HepG2 (cell line): ENCODE measurements around the gene SAP25. TPM values are rescaled to one million over a fixed set of nuclear protein-coding genes. Genes with fewer than 3 reads are reported as not detected.
A peak's percentile ranks its signal among the peaks of the same experiment; 100 is the strongest.

Source experiments
- BCL3 ChIP-seq: sonication (generic); formaldehyde crosslinking; IDR thresholded peaks from 2 replicates; pipeline ENCODE4 v1.5.1; 2020; ENCODE audit warnings: mild to moderate bottlenecking, missing genetic modification reagents, moderate library complexity
- CAMTA2 ChIP-seq: sonication (generic); formaldehyde crosslinking; IDR thresholded peaks from 2 replicates; pipeline ENCODE4 v1.4.0; 2020; ENCODE audit warnings: mild to moderate bottlenecking, missing genetic modification reagents, borderline replicate concordance
- CREM ChIP-seq, 2 experiments: sonication (generic) in 1 of 2; formaldehyde crosslinking in 1 of 2; IDR thresholded peaks; 2 replicates each; pipeline versions ENCODE4 v1.4.0 to v1.6.1; 2016 to 2020; ENCODE audit warnings: antibody characterized with exemption in 1 of 2, mild to moderate bottlenecking in 1 of 2, missing genetic modification reagents in 1 of 2
- NR1H2 ChIP-seq: sonication (generic); formaldehyde crosslinking; IDR thresholded peaks from 2 replicates; pipeline ENCODE4 v1.8.1; 2022; ENCODE audit warnings: low read depth, missing genetic modification reagents, borderline replicate concordance
- POLR2AphosphoS5 ChIP-seq: IDR thresholded peaks from 2 replicates; pipeline ENCODE4 v1.6.1; 2012; ENCODE audit warnings: low read depth, low read length
- SNAPC2 ChIP-seq: sonication (generic); formaldehyde crosslinking; IDR thresholded peaks from 2 replicates; pipeline ENCODE4 v1.8.1; 2022; ENCODE audit warnings: mild to moderate bottlenecking, missing genetic modification reagents
- TEAD3 ChIP-seq: optimal IDR thresholded peaks from 2 replicates; pipeline ENCODE3; 2016; ENCODE audit warnings: borderline replicate concordance
- TFE3 ChIP-seq: IDR thresholded peaks from 2 replicates; pipeline ENCODE4 v1.6.1; 2016
- ZBTB3 ChIP-seq: sonication (generic); formaldehyde crosslinking; IDR thresholded peaks from 2 replicates; pipeline ENCODE4 v1.4.0; 2020; ENCODE audit warnings: low read depth, mild to moderate bottlenecking, moderate library complexity, missing genetic modification reagents, borderline replicate concordance
- ZBTB43 ChIP-seq: sonication (generic); formaldehyde crosslinking; conservative IDR thresholded peaks from 2 replicates; pipeline ENCODE4 v1.4.0; 2020; ENCODE audit warnings: missing genetic modification reagents
- ZNF121 ChIP-seq: sonication (generic); formaldehyde crosslinking; IDR thresholded peaks from 2 replicates; pipeline ENCODE4 v1.5.0; 2020; ENCODE audit warnings: mild to moderate bottlenecking, missing genetic modification reagents
- ZNF296 ChIP-seq: sonication (generic); formaldehyde crosslinking; conservative IDR thresholded peaks from 2 replicates; pipeline ENCODE4 v1.5.0; 2020; ENCODE audit warnings: mild to moderate bottlenecking, missing genetic modification reagents
- ZNF484 ChIP-seq: sonication (generic); formaldehyde crosslinking; IDR thresholded peaks from 2 replicates; pipeline ENCODE4 v1.5.1; 2020; ENCODE audit warnings: mild to moderate bottlenecking, low read depth, missing genetic modification reagents, borderline replicate concordance
- ZNF570 ChIP-seq: sonication (generic); formaldehyde crosslinking; IDR thresholded peaks from 2 replicates; pipeline ENCODE4 v1.4.0; 2020; ENCODE audit warnings: mild to moderate bottlenecking, missing genetic modification reagents, borderline replicate concordance
- polyA plus RNA-seq, 8 experiments: library from polyadenylated mRNA; depleted of rRNA in 3 of 8; stranded (reverse) in 7 of 8; unstranded in 1 of 8; fragments of >200 nt; fragmentation: Illumina TruSeq in 4 of 8; extraction: Trizol in 4 of 8; gene quantifications; 2 replicates each; pipeline versions ENCODE4 v1.2.1 to v1.2.3, GENCODE V29; 2011 to 2016; ENCODE audit warnings: low read depth in 4 of 8, missing spikeins in 1 of 8, mixed read lengths in 1 of 8; ENCODE audit not compliant: insufficient read depth in 1 of 8
- total RNA-seq, 5 experiments: library from RNA; depleted of rRNA; stranded (reverse); fragments of >200 nt; fragmentation: Illumina TruSeq; extraction: Trizol; gene quantifications; 2 replicates each; pipeline ENCODE4 v1.2.3, GENCODE V29; 2016; ENCODE audit warnings: low read depth in 1 of 5
- TF ChIP-seq, protein P1 (sequence below): sonication (generic); formaldehyde crosslinking; IDR thresholded peaks from 2 replicates; pipeline ENCODE4 v1.4.0; 2020; ENCODE audit warnings: missing genetic modification reagents; ENCODE audit errors: not compliant biosample characterization
- TF ChIP-seq, protein P2 (sequence below): sonication (generic); formaldehyde crosslinking; IDR thresholded peaks from 2 replicates; pipeline ENCODE4 v1.4.0; 2020; ENCODE audit warnings: missing genetic modification reagents, mild to moderate bottlenecking, borderline replicate concordance
- TF ChIP-seq, protein P3 (sequence below): sonication (generic); formaldehyde crosslinking; IDR thresholded peaks from 2 replicates; pipeline ENCODE4 v1.4.0; 2020; ENCODE audit warnings: mild to moderate bottlenecking, missing genetic modification reagents
- TF ChIP-seq, protein P4 (sequence below): IDR thresholded peaks from 2 replicates; pipeline ENCODE4 v1.6.1; 2016; ENCODE audit warnings: control low read depth

SAP25 gene
- total and polyA plus RNA-seq, 2 of the 13 experiments (the other 11 are each of a cell fraction or from before 2014, with no cell fraction given) = 0.15 to 0.20 TPM

DNA sequence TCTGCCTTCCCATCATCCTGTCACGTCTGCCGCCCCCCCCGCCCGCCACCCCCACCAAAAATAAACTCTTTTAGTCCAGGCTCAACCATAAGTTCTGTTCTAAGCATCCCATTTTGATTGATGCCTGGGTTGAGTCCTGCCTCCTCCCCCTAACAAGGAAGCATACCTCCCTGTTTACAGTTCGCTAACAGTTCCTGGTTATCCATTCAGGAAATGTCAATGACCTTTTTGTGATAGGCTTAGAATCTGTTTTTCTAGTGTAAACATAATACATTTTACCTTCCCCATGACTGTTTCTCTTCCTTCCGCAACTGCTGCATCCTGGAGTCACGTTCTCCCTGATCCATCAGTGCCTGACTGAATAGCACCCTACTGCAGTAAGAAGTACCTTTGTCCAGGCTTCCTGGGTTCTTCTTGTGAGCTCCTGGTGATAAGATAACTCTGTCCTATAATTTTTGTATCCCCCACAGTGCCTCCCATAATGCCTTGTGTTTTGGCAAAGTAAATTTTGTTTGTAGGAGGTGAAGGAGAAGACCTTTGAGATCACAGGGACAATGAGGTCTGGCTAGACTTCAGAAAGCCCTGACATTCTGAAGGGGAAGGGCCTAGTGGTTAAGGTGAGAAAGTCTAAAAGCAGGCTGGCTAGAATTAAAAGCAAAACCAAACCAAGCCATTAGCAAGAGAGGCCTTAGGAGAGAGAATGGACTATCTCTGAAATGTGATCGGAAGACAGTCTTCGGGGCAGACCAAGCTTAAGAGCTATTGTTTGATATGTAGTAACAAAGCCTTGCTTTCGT, 27.4 kb downstream of the SAP25 start (continued):
- TF ChIP-seq ZNF570 (CRISPR knock-in tag) (no peak), ZBTB3 (CRISPR knock-in tag) (no peak), TFE3 (CRISPR knock-in tag) (peak; percentile 86), ZNF121 (CRISPR knock-in tag) (no peak), NR1H2 (CRISPR knock-in tag) (no peak), ZNF484 (CRISPR knock-in tag) (no peak), CREM (IDR thresholded peaks at IDR 0.05) (peak; percentile 78), CREM (CRISPR knock-in tag; IDR thresholded peaks at IDR 0.05) (no peak), POLR2AphosphoS5 (peak; percentile 69), SNAPC2 (peak; percentile 32; the same call in 1 of the 2 replicates), ZBTB43 (CRISPR knock-in tag) (peak; percentile 29; the same call in 1 of the 2 replicates), TEAD3 (CRISPR knock-in tag) (peak; percentile 72), CAMTA2 (no peak), BCL3 (no peak), ZNF296 (CRISPR knock-in tag) (no peak)
- TF ChIP-seq, protein P1, sequence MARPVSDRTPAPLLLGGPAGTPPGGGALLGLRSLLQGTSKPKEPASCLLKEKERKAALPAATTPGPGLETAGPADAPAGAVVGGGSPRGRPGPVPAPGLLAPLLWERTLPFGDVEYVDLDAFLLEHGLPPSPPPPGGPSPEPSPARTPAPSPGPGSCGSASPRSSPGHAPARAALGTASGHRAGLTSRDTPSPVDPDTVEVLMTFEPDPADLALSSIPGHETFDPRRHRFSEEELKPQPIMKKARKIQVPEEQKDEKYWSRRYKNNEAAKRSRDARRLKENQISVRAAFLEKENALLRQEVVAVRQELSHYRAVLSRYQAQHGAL (CRISPR knock-in tag) = no peak
- TF ChIP-seq, protein P2, sequence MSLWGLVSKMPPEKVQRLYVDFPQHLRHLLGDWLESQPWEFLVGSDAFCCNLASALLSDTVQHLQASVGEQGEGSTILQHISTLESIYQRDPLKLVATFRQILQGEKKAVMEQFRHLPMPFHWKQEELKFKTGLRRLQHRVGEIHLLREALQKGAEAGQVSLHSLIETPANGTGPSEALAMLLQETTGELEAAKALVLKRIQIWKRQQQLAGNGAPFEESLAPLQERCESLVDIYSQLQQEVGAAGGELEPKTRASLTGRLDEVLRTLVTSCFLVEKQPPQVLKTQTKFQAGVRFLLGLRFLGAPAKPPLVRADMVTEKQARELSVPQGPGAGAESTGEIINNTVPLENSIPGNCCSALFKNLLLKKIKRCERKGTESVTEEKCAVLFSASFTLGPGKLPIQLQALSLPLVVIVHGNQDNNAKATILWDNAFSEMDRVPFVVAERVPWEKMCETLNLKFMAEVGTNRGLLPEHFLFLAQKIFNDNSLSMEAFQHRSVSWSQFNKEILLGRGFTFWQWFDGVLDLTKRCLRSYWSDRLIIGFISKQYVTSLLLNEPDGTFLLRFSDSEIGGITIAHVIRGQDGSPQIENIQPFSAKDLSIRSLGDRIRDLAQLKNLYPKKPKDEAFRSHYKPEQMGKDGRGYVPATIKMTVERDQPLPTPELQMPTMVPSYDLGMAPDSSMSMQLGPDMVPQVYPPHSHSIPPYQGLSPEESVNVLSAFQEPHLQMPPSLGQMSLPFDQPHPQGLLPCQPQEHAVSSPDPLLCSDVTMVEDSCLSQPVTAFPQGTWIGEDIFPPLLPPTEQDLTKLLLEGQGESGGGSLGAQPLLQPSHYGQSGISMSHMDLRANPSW = 0 out of 2 replicates have a peak, but pooled peaks have one; percentile 12
- TF ChIP-seq, protein P3, sequence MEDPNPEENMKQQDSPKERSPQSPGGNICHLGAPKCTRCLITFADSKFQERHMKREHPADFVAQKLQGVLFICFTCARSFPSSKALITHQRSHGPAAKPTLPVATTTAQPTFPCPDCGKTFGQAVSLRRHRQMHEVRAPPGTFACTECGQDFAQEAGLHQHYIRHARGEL = no peak
- TF ChIP-seq, protein P4, sequence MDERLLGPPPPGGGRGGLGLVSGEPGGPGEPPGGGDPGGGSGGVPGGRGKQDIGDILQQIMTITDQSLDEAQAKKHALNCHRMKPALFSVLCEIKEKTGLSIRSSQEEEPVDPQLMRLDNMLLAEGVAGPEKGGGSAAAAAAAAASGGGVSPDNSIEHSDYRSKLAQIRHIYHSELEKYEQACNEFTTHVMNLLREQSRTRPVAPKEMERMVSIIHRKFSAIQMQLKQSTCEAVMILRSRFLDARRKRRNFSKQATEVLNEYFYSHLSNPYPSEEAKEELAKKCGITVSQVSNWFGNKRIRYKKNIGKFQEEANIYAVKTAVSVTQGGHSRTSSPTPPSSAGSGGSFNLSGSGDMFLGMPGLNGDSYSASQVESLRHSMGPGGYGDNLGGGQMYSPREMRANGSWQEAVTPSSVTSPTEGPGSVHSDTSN (CRISPR knock-in tag) = peak; percentile 77
